ENCODE measurements around the gene BCL11A.

DNA sequence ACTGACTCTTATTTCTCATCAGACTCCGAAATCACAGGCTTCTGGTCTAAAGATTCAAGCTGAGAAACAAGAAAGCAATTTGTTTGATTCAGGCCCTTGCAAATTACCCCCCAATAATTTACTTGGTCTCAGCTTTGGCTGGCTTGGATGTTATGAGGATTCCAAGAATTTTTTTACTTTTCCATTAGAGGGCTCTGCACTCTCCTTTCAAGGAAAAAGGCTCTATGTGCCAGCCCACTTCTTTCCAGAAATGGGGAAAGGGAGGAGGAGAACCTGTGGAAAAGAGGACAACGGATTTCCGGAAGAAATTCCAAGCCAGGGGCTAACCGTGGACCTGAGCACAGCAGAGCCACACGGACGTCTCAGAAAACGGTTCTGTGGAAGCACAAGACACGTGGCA, 44.4 kb downstream of the BCL11A start:
- TF ChIP-seq EZH2 (IDR thresholded peaks at IDR 0.05; ENCODE audit: borderline replicate concordance, insufficient read depth, low read length, poor library complexity, severe bottlenecking) (no peak), CTCF (IDR thresholded peaks at IDR 0.05; ENCODE audit: poor library complexity, severe bottlenecking) (no peak), POLR2AphosphoS5 (IDR thresholded peaks at IDR 0.05) (no peak), EP300 (conservative IDR thresholded peaks at IDR 0.05; ENCODE audit: poor library complexity, severe bottlenecking) (no peak), SMC3 (conservative IDR thresholded peaks at IDR 0.05; ENCODE audit: poor library complexity) (no peak), TAF1 (IDR thresholded peaks at IDR 0.05; ENCODE audit: low read depth) (no peak)
- TF ChIP-seq, protein P1, sequence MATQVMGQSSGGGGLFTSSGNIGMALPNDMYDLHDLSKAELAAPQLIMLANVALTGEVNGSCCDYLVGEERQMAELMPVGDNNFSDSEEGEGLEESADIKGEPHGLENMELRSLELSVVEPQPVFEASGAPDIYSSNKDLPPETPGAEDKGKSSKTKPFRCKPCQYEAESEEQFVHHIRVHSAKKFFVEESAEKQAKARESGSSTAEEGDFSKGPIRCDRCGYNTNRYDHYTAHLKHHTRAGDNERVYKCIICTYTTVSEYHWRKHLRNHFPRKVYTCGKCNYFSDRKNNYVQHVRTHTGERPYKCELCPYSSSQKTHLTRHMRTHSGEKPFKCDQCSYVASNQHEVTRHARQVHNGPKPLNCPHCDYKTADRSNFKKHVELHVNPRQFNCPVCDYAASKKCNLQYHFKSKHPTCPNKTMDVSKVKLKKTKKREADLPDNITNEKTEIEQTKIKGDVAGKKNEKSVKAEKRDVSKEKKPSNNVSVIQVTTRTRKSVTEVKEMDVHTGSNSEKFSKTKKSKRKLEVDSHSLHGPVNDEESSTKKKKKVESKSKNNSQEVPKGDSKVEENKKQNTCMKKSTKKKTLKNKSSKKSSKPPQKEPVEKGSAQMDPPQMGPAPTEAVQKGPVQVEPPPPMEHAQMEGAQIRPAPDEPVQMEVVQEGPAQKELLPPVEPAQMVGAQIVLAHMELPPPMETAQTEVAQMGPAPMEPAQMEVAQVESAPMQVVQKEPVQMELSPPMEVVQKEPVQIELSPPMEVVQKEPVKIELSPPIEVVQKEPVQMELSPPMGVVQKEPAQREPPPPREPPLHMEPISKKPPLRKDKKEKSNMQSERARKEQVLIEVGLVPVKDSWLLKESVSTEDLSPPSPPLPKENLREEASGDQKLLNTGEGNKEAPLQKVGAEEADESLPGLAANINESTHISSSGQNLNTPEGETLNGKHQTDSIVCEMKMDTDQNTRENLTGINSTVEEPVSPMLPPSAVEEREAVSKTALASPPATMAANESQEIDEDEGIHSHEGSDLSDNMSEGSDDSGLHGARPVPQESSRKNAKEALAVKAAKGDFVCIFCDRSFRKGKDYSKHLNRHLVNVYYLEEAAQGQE (IDR thresholded peaks at IDR 0.05; ENCODE audit: borderline replicate concordance): no peak
